Bronchial epithelial cell (primary cell): ENCODE results near the gene HIRA. TPM values are rescaled to one million over a fixed set of nuclear protein-coding genes. Genes with fewer than 3 reads are reported as not detected.

Experiments
- DNase-seq: peaks from one replicate; pipeline ENCODE4 v3.0.0-alpha.2; 2010; ENCODE audit warnings: low read depth
- FAIRE-seq: peaks from 2 replicates; lab custom pipeline; 2011; peaks lifted over from hg19 to GRCh38; lab: Jason Lieb, UNC
- H3K27me3 ChIP-seq: 2 replicates; pipeline ENCODE4 v1.5.1; 2011; ENCODE audit warnings: low read length; ENCODE audit not compliant: control insufficient read depth, insufficient read depth
- H3K36me3 ChIP-seq: 2 replicates; pipeline ENCODE4 v1.5.1; 2011; ENCODE audit warnings: low read length; ENCODE audit not compliant: control insufficient read depth, insufficient read depth
- H3K4me3 ChIP-seq: 2 replicates; pipeline ENCODE4 v1.5.1; 2011; ENCODE audit warnings: mild to moderate bottlenecking, low read depth, low read length, control low read depth
- CTCF ChIP-seq: IDR thresholded peaks from 2 replicates; pipeline ENCODE4 v1.5.1; 2011; ENCODE audit warnings: mild to moderate bottlenecking, moderate library complexity, low read length, control low read depth, inconsistent platforms; ENCODE audit not compliant: insufficient read depth, severe bottlenecking
- total RNA-seq: library from RNA; depleted of rRNA; stranded (reverse); fragments of >200 nt; gene quantifications from 2 replicates; pipeline ENCODE4 v1.2.1, GENCODE V29; 2014

Gene HIRA
- total RNA-seq, 1 donor from 2014 or later: 22.4 TPM

- FAIRE-seq (no peak), DNase-seq (no peak)
- peaks cover 23% of the 10 kb centered on the region for H3K36me3 ChIP-seq
- H3K4me3 ChIP-seq: no peak overlapping the region
- no peak for TF ChIP-seq CTCF
- H3K27me3 ChIP-seq: no peaks in the 10 kb centered on the region
These were observed 30.0 kb upstream of the HIRA start for GRCh38 chr22:19461506-19461905.

GRCh38 chr22:19460036-19460435 lies 28.5 kb upstream of the HIRA start:
- FAIRE-seq (no peak), DNase-seq (no peak)
- TF ChIP-seq CTCF: no peak
- H3K36me3 ChIP-seq: peaks cover 26% of the 10 kb centered on the region
- H3K27me3 ChIP-seq: no peaks in the 10 kb centered on the region
- no peak overlapping the region for H3K4me3 ChIP-seq

GRCh38 chr22:19457828-19458428 lies 26.4 kb upstream of the HIRA start:
- Histone ChIP-seq H3K36me3 (peaks cover 27% of the 10 kb centered on the region), H3K4me3 (no peak overlapping the region), H3K27me3 (no peaks in the 10 kb centered on the region)
- TF ChIP-seq CTCF: no peak
- DNase-seq: no peak
- FAIRE-seq: no peak

GRCh38 chr22:19456541-19456940 lies 25.0 kb upstream of the HIRA start:
- FAIRE-seq: no peak
- no peak for DNase-seq
- no peak for TF ChIP-seq CTCF
- peaks cover 29% of the 10 kb centered on the region for H3K36me3 ChIP-seq
- H3K4me3 ChIP-seq: no peak overlapping the region
- no peaks in the 10 kb centered on the region for H3K27me3 ChIP-seq

- Histone ChIP-seq H3K4me3 (no peak overlapping the region), H3K36me3 (peaks cover 30% of the 10 kb centered on the region), H3K27me3 (no peaks in the 10 kb centered on the region)
- FAIRE-seq: no peak
- no peak for TF ChIP-seq CTCF
- no peak for DNase-seq
These were observed 24.2 kb upstream of the HIRA start for GRCh38 chr22:19455585-19456370.
